GM12865 (cell line): Measurements from ENCODE around the gene VASN.
"Not testable (repeated sequence)": the region's sequence is repeated elsewhere in the genome, so short reads cannot be mapped to it uniquely, and the experiment has no call there.

ENCODE experiments used
- DNase-seq: peaks from one replicate; pipeline ENCODE4 v3.0.0; 2010; ENCODE audit warnings: low read depth
- H3K4me3 ChIP-seq: 2 replicates; pipeline ENCODE4 v1.5.1; 2011; ENCODE audit warnings: mild to moderate bottlenecking, low read depth, low read length, control low read depth
- TF ChIP-seq, protein P1 (sequence below): IDR thresholded peaks from 2 replicates; pipeline ENCODE4 v1.5.1; 2011; ENCODE audit warnings: low read length, control low read depth, low read depth, inconsistent platforms; ENCODE audit not compliant: insufficient read depth; ENCODE audit errors: missing control alignments

The VASN gene

DNA sequence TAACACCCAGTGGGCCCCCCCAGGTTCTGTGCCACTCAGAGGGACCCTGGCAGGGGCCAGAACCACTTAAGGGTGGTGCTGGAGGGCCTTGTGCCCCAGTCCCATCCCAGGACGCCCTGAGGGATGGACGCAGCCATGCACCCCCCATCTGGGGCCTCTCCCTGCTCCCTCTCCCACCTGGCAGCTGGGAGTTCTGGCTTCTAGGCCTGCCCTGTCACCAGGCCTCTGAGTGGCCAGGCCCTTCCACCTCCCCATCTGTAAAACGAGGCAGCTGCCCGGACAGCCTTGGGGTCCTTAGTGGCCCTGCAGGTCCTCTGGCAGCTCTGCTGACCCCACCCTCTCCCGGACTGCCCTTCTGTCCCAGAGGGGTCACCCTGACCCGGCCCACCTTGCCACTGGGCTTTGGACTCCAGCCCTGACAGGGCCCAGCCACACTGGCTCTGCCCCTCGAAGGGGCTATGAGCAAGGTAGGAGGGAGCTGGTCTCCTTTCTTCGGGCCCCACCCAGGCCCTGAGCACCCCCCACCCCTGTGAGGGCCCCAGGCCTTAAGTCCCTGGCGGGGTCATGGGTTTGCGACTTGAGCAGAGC lies 32.8 kb upstream of the VASN start:
- TF ChIP-seq, protein P1, sequence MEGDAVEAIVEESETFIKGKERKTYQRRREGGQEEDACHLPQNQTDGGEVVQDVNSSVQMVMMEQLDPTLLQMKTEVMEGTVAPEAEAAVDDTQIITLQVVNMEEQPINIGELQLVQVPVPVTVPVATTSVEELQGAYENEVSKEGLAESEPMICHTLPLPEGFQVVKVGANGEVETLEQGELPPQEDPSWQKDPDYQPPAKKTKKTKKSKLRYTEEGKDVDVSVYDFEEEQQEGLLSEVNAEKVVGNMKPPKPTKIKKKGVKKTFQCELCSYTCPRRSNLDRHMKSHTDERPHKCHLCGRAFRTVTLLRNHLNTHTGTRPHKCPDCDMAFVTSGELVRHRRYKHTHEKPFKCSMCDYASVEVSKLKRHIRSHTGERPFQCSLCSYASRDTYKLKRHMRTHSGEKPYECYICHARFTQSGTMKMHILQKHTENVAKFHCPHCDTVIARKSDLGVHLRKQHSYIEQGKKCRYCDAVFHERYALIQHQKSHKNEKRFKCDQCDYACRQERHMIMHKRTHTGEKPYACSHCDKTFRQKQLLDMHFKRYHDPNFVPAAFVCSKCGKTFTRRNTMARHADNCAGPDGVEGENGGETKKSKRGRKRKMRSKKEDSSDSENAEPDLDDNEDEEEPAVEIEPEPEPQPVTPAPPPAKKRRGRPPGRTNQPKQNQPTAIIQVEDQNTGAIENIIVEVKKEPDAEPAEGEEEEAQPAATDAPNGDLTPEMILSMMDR: no peak

DNA sequence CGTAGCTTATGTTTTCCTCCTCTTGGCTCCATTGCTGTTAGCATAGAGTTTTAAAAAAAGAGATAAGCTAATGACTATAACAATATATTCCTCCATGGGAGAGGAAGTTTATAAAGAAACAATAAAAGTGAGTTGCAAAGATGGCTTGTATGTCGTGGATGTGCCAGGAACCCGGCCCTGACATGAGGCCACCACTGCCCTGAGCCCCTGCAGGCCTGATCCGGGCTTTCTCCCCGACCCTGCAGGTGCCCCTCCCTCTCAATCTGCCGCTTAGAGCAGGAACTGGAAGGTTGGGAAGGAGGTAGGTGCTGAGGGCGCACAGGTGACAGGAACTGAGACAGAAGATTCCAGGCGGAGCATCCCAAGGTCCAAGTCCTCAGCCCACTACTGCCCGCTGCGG lies 32.2 kb upstream of the VASN start:
- no peak for DNase-seq
- TF ChIP-seq, protein P1: no peak
- H3K4me3 ChIP-seq: no peak overlapping the region

More for the DNA sequence above, 32.8 kb upstream of the VASN start:
- H3K4me3 ChIP-seq: no peak overlapping the region
- no peak for DNase-seq

DNA sequence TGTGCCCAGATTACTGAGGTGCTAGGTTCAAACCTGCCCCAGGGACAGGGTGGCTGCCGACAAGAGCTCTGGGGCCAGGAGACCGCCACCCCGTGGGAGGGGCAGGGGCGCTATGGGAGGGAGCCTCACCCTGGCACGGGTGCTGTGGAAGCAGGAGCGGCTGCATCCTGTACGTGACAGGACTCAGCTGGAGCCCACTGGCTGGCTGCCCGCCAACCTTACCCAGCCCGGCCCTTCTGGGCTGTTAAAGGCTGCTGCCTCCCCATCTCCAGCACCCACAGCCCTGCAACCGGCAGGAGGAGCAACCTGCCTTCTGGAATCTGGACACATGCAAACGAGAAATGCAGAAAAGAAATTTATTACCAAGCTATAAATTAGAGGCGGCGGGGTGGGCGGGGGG lies 31.7 kb upstream of the VASN start:
- H3K4me3 ChIP-seq: no peak overlapping the region
- TF ChIP-seq, protein P1: no peak
- no peak for DNase-seq

DNA sequence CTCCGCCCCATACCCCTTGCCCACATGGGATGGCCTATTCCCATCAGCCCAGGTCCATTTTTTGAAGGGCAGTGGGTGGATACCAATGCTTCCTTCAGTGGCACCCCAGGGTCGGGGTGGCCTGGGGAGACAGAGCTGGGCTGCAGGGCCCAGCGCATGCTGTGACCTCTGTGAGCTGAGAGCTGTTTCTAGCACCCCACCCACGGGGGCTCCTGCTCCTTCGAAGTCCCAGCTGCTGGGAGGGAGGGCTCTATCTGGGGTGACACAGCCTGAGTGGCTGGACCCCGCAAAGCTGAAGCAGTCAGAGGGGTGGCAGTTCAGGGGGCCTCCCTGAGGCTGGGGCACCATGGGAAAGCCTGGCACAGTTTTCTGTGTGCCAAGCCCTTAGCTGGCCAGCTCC lies 31.2 kb upstream of the VASN start:
- DNase-seq: no peak
- H3K4me3 ChIP-seq: no peak overlapping the region
- TF ChIP-seq, protein P1: no peak

DNA sequence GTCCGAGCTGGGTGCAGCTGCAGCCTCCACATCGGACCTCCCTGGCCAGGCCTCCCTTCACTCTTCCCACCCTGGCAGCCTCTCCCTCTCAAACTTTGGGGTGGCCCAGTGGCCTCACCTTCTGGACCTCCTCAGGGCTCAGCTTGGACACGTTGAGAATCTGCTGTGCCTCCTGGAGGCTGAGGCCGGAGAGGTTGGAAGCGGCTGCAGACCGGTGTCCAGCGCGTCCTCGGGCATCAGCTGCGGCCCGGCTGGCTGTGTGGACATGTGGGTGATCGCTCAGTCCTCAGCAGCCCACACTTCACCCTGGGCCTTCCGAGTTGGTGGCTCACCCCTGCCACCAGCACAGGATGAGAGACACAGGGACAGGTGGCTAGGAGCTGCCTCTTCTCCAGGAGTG lies 30.4 kb upstream of the VASN start:
- TF ChIP-seq, protein P1: no peak
- H3K4me3 ChIP-seq: no peak overlapping the region
- DNase-seq: no peak

DNA sequence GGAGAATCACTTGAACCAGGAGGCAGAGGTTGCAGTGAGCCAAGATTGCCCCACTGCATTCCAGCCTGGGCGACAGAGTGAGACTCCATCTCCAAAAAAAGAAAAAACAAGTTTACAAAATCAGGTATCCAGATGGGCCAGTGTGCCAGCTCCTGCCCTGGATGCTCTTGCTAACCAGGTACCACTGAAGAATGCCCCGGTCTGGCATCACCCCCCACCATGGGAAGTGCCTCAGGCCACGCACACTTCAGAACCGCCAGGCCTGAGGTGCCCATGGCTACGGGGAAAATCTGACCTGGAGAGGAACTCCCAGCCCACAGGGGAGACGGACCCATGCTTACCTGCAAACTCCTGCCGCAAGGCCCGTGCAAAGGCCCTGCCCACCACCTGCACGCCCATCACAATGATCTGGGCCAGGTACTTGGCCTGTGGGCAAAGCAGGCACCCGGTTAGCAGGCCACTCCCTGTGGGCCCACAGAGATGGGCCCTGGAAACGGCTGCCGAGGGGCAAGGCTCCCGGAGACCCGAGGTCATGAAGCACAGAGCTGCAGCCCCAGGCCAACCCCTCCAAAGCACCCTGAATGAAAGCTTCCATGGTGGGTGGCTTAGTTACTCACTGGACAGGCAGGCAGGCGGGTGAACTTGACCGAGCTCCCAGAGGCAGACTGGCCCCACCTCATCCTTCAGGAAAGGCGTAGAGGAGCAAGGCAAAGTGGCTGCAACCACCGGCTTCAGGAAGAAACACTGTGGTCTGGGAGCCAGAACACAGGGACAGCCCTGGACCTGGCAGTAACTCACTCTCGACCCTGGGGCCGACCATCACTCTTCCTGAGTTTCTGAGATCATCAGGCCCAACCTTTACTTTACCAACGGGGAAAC lies 28.5 kb upstream of the VASN start:
- TF ChIP-seq, protein P1: no peak
- no peak for DNase-seq
- no peak overlapping the region for H3K4me3 ChIP-seq

DNA sequence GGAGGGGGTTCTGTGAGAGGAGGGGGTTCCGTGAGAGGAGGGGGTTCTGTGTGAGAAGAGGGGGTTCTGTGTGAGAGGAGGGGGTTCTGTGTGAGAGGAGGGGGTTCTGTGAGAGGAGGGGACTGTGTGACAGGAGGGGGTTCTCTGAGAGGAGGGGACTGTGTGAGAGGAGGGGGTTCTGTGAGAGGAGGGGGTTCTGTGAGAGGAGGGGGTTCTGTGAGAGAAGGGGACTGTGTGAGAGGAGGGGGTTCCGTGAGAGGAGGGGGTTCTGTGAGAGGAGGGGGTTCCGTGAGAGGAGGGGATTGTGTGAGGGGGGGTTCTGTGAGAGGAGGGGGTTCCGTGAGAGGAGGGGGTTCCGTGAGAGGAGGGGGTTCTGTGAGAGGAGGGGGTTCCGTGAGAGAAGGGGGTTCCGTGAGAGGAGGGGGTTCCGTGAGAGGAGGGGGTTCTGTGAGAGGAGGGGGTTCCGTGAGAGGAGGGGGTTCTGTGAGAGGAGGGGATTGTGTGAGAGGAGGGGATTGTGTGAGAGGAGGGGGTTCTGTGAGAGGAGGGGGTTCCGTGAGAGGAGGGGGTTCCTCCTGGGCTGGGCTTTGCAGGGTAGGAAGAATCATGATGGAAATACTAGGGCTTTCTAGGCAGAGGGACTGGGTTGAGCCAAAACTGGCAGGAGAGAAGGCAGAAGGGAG lies 27.2 kb upstream of the VASN start:
- peak; percentile 25 for DNase-seq
- H3K4me3 ChIP-seq: not testable (repeated sequence)
